ENCODE results near the gene ZCCHC18. TPM values are rescaled to one million over a fixed set of nuclear protein-coding genes. Genes with fewer than 3 reads are reported as not detected.
"Not testable (repeated sequence)": the region's sequence is repeated elsewhere in the genome, so short reads cannot be mapped to it uniquely, and the experiment has no call there.

Gene ZCCHC18
- polyA plus RNA-seq, result under 1 TPM; 0.36 to 0.52 (median 0.45) TPM

DNA sequence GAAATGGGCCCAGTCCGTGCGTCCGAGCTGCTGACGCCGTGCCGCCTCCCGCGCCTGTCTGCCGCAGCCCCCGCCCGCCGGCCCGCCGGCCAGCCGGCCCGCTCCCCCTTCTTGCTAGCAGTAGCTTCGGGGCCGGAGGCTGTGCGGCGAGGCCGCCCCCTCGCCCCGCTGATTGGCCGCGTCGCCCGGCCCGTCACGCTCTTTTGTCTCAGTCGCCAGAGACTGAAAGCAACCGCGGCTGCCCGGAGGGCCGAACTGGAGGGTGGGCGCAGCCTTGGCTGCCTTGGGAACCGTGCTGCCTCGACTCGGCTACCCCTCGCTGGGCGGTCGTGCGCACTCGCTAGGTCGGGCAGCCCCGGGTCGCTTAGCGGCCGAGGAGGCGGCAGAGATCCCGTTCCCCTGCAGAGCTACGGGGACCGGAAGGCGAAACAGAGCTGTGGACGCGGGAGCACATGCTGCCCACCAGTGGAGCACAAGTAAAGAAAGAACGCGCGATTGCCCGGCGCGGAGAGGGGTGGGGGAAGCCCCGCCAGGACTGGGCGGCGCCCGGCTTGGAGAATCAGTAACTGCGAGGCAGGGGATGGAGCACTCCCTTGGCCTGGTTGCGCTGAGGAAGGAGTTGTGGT, at the start of gene ZCCHC18:
ZCCHC18 (plus strand) TSS at position 198 of the 626 bp plus-strand sequence. CDS start 1,589 bp downstream, outside the sequence.
- no peak within 1 kb of the TSS for H3K27ac ChIP-seq (ENCODE audit: low read depth, low read length)
- WGBS, 3 donors, result 0 to 24% (median 1%) methylated on average over 38 to 65 of the region's 67 CpGs

DNA sequence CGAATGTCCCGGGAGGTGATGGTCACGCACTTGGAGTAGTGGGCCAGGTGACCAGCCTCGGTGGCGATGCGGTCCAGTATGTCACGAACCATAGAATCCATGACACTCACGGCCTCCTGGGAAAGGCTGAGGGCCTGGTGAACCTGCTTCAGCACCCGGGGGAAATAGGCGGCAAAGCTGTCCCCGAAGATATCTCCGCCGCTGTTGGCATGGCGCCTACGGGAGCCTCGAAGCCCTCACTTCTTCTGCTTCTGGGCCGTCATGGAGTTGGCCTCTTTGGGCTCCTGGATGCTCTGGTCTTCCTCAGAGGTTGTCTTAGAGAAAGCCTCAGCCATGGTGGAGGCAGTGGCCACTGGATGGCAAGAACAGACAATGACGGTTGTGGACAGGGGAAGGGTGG, 49.7 kb upstream of the ZCCHC18 start:
- WGBS, 3 donors, result 95 to 100% (median 96%) methylated on average over 4 to 9 of the region's 18 CpGs

DNA sequence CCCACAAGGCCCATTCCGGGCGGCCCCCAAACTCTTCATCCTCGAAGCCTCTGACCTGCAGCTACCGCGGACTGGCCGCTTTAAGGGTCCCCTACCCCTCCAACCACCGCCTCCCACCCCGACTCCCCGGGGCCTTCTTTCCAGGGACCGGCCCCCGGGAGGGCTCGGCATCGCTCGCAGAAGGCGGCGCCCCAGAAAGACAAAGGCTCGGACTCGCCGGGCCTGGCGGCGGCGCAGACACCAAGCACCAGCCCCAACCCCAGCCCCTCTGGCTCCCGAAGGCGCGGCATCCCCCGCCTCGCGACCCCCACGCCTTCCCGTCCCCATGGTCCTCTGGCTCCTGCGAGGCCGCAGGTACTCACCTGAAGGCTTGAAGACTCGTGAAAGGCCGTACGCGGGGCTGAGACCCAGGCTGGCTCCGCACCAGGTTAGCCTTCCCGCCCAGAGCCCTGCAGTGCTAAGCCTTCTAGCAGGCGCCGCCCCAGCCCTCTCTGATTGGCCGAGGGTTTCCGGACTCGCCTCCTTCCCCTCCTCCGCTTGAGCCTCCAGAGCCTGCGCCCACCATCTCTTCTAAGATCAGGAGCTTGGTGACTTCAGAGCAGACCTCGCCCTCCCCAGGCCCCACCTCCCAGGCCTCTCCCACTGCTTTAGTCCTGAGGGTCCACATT, 36.4 kb upstream of the ZCCHC18 start, which contains the start of gene TMSB15C:
TMSB15C (minus strand) TSS at position 459 of the 668 bp plus-strand sequence.
- WGBS, 3 donors, result no CpG with 5 or more reads among the region's 46 CpGs
- H3K27ac ChIP-seq (ENCODE audit: low read depth, low read length), result not testable (repeated sequence)

More for the DNA sequence above, 49.7 kb upstream of the ZCCHC18 start:
- not testable (repeated sequence) for H3K27ac ChIP-seq (ENCODE audit: low read depth, low read length)

DNA sequence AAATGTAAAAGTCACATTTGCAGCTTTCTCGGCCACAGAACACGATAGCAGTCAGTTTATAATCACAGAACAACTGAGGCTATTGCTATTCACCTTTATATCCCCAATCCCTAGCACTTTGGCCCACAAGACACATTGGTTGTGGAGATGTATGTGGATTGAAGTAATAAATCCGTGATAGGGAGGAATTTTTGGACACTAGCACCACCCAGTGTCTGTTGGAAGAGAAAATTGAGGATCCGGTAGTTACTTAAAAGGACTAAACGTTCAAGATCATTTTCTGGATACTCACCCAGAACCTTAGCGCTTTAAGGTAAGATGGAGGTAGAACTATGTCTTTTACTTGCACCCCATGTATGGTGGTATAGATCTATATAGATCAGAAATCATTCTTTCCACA, 34.5 kb upstream of the ZCCHC18 start:
- WGBS, 3 donors, result no CpG with 5 or more reads among the region's 6 CpGs
- H3K27ac ChIP-seq (ENCODE audit: low read depth, low read length), result not testable (repeated sequence)

GRCh38 chrX:104084063-104084462, 28.3 kb upstream of the ZCCHC18 start:
- WGBS, 3 donors, result 57 to 66% (median 63%) methylated on average over 1 to 4 of the region's 4 CpGs
- H3K27ac ChIP-seq (ENCODE audit: low read depth, low read length), result no peak overlapping the region

- no peak overlapping the region for H3K27ac ChIP-seq (ENCODE audit: low read depth, low read length)
- 52 to 63% (median 58%) methylated on average over 5 of the region's 5 CpGs for WGBS, 3 donors
These were observed 27.6 kb upstream of the ZCCHC18 start for GRCh38 chrX:104084534-104085277.

DNA sequence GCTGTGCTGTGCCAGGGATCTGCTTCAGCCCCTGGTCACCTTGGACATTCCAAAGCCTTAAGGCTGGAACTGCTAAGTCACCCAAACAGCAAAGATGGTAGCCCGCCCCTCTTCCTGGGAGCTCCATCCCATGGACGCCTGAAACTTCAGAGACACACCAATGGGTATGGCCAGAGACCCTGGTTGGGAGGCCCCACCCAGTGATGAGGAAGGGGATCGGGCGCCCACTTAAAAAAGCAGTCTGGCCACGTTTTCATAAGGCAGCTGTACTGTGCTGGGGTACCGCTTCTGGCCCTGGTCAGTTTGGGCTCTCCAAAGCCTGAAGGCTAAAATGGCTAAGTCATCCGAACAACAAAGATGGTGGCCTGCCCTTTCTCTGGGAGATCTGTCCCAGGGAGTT, 26.8 kb upstream of the ZCCHC18 start:
- H3K27ac ChIP-seq (ENCODE audit: low read depth, low read length), result no peak overlapping the region
- 82 to 87% (median 87%) methylated on average over 5 to 7 of the region's 7 CpGs for WGBS, 3 donors

DNA sequence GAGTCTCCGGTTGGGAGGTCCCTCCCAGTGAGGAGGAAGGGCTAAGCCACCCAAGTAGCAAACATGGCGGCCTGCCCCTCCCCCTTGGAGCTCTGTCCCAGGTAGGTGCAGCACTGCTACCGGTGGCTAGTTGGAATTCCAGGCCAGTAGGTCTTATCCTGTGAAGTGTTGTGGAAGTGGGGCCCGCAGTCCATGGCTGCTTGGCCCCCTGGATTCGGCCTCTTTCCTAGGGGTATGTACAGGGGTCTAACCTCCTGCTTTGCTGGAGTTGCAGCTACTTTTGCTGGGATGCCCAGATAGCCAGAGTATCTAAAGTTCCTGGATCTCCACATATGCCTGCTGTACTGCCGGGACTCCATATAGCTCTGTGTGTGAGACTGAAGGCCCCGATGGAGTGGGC, 26.4 kb upstream of the ZCCHC18 start:
- H3K27ac ChIP-seq (ENCODE audit: low read depth, low read length), result no peak overlapping the region
- 82 to 87% (median 85%) methylated on average over 6 to 7 of the region's 7 CpGs for WGBS, 3 donors

DNA sequence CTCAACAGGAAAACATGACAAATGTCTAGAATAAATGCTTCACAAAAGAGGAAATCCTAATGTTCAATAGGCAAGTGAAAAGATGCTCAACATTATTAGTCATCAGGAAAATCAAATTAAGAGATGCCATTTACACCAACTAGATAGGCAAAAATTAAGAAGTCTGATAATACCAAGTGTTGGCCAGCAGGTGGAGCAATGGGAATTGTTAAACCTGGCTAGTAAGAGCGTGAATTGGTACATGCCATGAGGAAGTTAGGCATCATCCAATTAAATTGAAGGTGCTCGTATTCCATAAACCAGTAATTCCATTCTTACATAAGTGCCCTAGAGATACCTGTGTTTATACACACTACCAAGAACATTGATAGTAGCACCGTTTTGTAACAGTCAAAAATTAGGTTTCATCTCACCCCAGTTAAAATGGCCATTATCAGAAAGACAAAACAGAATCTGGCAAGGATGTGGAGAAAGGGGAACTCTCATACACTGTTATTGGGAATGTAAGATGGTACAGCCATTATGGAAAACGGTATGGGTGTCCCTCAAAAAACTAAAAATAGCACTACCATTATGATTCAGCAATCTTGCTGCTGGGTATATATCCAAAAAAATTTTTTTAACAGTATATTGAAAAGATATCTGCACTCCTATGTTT, 14.0 kb upstream of the ZCCHC18 start:
- H3K27ac ChIP-seq (ENCODE audit: low read depth, low read length), result no peak overlapping the region
- 0 to 4% (median 2%) methylated on average over 4 of the region's 4 CpGs for WGBS, 3 donors

GRCh38 chrX:104098919-104099318, 13.4 kb upstream of the ZCCHC18 start:
- H3K27ac ChIP-seq (ENCODE audit: low read depth, low read length), result no peak overlapping the region

DNA sequence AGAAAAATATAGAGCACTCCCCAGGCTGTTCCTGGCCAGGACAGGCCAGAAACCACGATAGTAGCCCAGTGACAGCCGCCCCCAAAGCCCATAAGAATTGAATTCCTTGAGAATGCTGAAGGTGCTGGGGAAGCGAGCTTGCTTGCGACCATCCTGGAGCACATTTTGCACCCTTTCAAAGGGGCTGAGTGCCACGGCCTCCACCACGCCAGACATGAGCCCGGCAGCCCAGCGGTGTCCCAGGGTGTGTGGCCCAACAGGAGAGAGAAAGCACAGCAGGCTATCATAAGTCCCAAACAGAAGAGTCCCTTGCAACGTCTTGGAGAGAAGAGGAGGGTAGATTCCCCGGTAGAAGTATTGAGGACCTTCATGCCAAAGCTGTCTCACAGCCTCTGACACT, 7.6 kb upstream of the ZCCHC18 start:
- WGBS, 3 donors, result 66 to 90% (median 84%) methylated on average over 10 of the region's 10 CpGs

GRCh38 chrX:104105330-104106262, 6.7 kb upstream of the ZCCHC18 start:
- no peak overlapping the region for H3K27ac ChIP-seq (ENCODE audit: low read depth, low read length)
- WGBS, 3 donors, result 63 to 75% (median 73%) methylated on average over 11 of the region's 11 CpGs

More for the DNA sequence above, 7.6 kb upstream of the ZCCHC18 start:
- H3K27ac ChIP-seq (ENCODE audit: low read depth, low read length), result no peak overlapping the region

GRCh38 chrX:104108955-104109354, 3.4 kb upstream of the ZCCHC18 start:
- WGBS, 3 donors, result 87 to 100% (median 88%) methylated on average over 1 of the region's 1 CpG

DNA sequence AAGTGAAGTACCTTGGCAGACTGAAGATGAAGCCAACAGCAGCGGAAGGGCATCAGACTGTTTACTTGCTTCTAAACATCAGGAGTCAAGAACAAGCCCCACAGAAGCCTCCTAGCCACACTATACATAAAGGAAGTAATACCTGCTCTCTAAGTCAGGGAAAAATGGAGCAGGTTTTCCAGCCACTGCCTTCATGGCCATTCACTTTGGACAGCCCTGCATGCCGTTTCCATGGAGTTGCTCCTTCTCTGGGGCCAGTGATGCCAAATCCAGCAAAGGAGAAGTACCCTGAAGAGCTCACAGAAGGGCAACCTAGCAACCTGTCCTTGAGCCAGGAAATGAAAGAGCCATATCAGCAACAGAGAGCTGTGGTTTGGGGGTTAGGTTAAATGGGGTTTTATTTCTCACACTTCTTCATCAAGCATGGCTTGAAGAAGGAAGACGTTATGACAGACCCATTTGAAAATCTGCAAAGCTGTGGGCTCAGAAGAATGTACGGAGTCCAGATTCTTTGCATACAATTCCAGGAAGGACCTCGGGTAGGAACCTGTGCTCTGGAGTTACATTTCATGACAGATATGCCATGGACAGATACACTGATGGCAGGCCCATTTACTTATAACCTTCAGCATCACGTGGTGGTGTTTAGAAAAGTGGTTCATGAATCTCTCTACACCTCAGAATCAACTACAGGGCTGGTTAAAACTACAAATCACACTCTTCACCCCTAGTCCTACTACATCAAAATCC, 1.7 kb upstream of the ZCCHC18 start:
- WGBS, 3 donors, result 61 to 72% (median 66%) methylated on average over 6 of the region's 6 CpGs
- H3K27ac ChIP-seq (ENCODE audit: low read depth, low read length), result not testable (repeated sequence)

More at GRCh38 chrX:104108955-104109354, 3.4 kb upstream of the ZCCHC18 start:
- H3K27ac ChIP-seq (ENCODE audit: low read depth, low read length), result no peak overlapping the region

GRCh38 chrX:104113222-104113965, 1.1 kb downstream of the ZCCHC18 start:
- WGBS, 3 donors, result 6 to 28% (median 9%) methylated on average over 22 to 24 of the region's 24 CpGs
- no peak overlapping the region for H3K27ac ChIP-seq (ENCODE audit: low read depth, low read length)

- H3K27ac ChIP-seq (ENCODE audit: low read depth, low read length), result no peak overlapping the region
These were observed 5.4 kb downstream of the ZCCHC18 start for GRCh38 chrX:104117759-104118158.

DNA sequence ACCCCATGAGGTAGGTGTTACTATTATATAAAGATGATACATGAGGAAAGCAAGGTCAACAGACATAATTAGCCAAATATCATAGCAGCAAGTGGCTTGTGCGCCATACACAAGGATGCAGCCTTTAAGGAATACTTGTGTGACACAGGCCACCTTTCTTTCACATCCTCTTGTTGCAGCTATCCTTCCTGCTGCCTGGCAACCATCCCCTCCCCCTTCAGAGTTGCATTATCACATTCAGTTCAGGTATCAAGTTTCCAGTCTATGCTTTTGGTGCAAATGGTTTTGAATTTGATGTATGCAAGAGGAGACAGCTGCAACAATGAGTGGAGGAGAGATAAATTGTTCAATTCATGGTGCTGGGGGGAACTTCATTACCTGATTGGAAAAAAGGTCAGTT, 6.4 kb downstream of the ZCCHC18 start:
- H3K27ac ChIP-seq (ENCODE audit: low read depth, low read length), result no peak overlapping the region
- WGBS, 3 donors, result 60 to 100% (median 89%) methylated on average over 1 of the region's 1 CpG
